ENCODE data around the gene BLNK.

DNA sequence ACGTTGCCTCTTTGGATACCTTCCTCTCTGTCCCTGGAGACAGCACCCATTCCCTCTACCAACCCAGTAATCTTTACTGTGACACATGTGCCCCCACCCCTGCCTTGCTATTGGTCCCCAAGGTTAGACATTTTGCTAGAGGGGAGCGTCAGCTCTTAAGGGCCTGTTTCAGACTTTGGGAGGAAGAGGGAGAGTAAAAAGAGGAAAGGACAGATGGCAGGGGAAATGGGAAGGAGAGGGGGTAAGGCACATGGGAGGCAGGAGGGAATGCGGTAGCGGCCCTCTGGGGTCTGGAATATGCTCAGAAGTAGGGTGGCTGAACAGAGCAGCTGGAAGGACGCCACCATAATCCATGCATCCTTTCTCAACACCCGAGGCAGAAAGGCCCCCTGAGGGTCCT is 12.2 kb downstream of the BLNK start:
- no peak for TF ChIP-seq POLR2A (IDR thresholded peaks at IDR 0.05)
- no peak for TF ChIP-seq CTCF (IDR thresholded peaks at IDR 0.05)
